Stimulated activated CD8-positive, alpha-beta memory T cell treated with anti-CD3 and anti-CD28 coated beads, Interleukin-12 subunit alpha, Interleukin-12 subunit beta, amount 100 ng/mL, for 1 hour (primary cell): ENCODE measurements around the gene NR1H2.
"Not testable (repeated sequence)": the region's sequence is repeated elsewhere in the genome, so short reads cannot be mapped to it uniquely, and the experiment has no call there.

Source experiments
- DNase-seq: peaks from one replicate; pipeline ENCODE4 v3.0.0-alpha.2; 2020; ENCODE audit warnings: low read depth

Gene NR1H2

DNA sequence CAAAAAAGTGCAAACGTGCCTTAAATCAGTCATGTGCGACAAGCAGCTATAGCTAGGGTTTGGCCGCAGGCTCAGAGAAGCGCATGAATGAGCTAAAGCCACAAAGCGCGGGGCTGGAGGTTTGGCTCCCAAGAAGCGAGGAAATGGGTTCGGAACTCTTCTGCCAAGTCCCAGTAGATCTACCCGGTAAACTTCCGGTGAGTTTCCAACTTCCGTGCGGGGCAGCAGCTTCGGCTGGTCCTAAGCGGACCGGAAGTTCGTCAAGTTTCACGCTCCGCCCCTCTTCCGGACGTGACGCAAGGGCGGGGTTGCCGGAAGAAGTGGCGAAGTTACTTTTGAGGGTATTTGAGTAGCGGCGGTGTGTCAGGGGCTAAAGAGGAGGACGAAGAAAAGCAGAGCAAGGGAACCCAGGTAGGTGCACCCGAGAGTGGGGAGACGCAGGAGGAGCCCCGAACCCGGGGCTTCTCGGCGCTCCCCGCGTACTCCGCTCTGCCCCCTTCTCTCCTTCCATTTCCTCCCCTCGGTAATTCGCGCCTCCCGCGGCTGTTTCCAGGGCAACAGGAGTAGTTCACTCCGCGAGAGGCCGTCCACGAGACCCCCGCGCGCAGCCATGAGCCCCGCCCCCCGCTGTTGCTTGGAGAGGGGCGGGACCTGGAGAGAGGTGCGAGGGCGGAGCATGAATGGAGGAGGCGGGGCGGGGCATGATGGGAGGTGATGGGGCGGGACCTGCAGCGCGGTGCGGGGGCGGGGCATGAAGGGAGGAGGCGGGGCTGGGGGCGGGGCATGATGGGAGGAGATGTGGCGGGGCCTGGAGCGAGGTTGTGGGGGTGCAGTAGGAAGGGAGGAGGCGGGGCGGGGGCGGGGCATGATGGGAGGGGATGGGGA, at the start of gene NR1H2:
NR1H2 (plus strand) TSS at position 292 of the 885 bp plus-strand sequence. CDS start 1,149 bp downstream, outside the sequence.
- peak; percentile 93 for DNase-seq

DNA sequence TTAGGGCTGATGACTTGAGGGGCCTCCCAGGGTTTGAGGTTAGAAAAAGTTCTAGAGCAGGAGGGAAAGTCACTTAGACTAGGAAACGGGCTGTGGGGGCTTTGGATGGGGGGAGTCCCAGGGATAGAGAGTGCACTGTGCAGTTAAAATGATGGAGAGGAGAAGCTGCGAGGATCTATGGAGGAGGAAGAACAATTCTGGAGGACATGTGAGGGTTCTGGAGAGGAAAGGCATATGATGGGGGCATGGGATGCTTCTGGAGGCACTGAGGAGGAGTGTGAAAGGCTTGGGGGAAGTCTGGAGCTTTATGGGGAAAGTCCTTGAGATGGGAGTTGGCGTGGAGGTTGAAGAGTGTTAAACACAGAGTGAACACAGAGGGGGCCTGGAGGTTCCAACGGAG, 49.2 kb upstream of the NR1H2 start:
- no peak for DNase-seq

DNA sequence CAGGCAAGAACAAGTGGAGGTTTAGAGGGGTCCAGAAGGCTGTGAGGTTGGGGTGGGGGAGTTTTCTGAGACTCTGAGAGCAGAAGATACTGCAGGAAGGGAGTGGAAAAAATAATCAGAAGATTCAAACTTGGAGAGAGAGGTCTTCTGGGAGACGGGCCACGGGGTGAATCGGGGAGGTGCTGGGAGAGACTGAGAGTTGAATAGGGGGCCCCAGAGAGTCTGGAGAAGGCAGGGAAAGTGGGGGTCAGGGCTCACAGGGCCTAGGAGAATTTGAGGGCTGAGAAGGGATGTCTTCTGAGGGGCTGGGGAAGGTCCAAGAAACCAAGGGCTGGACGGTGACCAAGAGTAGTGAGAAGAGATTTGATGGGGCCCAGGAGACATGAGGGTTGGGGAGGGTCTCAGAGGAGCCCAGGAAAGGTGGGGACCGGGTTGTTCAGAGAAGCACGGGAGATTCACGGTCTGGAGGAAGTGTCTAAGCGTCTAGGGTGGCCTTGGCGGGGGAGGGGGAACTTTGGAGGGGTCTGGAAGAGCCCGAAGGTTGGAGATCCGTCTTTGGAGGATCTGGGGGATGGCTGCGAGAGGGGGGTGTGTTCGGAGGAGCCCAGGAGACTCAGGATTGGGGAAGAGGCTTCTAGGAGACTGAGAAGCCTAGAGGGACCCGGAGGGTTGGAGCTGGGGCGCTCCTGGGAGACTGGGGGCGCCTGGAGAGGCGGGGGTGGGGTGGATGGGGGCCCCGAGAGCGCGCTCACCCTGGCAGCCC, 48.6 kb upstream of the NR1H2 start:
- no peak for DNase-seq

DNA sequence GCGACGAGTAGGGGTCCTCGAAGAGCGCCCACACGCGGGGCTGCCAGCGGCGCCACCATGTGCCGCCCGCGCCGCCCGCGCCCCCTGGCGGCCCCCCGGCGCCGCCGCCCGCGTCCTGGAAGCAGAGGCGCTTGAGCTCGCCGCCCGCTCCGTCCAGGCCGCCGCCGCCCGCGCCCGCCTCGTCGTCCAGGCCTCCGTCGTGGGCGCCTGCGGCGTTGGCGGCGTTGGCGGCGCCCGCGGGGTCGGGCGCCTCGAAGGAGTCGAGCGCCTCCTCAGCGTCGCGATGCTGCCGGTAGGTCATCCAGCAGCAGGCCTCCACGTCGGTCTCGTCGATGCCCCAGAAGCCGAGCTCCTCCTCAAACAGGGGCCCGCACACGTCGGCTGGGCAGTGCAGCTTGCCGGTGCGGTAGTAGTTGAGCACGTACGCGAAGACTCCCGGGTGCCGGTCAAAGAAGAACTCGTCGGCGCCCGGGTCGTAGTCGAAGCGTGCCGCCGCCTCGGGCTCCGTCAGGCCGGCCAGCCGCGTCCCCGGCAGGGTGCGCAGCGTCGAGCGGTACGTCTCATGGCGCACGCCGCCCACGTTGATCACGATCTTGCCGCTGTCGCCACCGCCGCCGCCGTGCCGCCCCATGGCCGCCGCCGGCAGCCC, 47.9 kb upstream of the NR1H2 start:
- no peak for DNase-seq

DNA sequence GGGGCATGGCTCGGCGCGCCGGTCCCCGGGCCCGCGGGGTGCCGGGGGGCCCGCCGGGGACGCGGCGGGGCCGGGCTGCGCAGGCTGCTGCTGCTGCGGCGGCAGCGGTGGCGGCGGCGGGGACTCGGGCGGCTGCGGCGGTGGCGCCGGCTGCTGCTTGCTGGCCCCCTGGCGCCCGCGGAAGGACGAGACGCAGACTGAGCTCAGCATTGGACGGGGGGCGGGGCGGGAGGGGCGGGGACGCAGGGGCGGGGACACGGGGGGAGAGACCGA, 47.4 kb upstream of the NR1H2 start:
- no peak for DNase-seq

DNA sequence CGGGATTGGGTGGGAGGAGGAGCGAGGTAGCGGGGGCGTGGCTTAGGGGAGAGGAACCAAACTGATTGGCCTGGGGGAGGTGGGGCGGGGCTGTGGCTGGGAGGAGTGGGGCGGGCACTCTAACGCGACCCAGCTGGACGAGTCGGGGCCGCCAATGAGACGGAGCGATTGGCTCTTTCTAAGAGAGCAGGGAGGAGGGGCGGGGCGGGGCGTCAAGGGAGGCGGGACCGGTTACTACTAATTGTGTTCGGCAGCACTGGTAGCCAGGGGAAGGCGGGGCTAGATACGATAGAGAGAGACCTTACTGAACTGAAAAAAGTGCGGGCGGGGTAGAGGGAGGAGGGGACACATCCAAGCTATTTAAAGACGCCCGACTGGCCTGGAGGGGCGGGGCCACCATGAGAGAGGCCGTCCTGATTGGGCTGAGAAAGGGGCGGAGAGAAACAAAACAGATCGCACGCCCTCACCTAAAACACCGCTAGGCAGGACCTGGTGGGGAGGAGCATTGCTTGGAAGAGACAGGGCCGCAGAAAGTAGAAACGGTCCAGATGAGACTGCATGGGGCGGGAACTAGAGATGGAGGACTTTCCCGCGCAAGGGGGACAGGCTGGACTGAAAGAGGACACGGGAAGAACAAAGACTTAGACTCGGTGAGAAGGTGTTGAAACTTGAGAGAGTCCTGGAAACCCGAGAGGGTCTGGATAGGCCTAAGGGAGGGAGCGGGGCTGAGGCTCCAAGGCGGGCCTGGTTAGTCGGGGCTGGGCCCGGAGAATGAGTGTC, 46.9 kb upstream of the NR1H2 start, which contains the start of gene KCNC3:
KCNC3 (minus strand) TSS at position 232 of the 780 bp plus-strand sequence. CDS start 295 bp downstream, outside the sequence.
- DNase-seq, result peak; percentile 83

DNA sequence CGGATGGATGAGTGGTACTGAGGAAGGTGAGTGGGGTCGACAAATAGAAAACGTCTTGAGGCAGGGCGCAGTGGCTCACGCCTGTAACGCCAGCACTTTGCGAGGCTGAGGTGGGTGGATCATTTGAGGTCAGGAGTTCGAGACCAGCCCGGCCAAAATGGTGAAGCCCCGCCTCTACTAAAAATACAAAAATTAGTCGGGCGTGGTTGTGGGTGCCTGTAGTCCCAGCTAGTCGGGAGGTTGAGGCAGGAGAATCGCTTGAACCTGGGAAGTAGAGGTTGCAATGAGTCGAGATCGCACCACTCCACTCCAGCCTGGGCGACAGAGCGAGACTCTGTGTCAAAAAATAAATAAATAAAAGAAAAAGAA, 46.3 kb upstream of the NR1H2 start:
- DNase-seq, result not testable (repeated sequence)

DNA sequence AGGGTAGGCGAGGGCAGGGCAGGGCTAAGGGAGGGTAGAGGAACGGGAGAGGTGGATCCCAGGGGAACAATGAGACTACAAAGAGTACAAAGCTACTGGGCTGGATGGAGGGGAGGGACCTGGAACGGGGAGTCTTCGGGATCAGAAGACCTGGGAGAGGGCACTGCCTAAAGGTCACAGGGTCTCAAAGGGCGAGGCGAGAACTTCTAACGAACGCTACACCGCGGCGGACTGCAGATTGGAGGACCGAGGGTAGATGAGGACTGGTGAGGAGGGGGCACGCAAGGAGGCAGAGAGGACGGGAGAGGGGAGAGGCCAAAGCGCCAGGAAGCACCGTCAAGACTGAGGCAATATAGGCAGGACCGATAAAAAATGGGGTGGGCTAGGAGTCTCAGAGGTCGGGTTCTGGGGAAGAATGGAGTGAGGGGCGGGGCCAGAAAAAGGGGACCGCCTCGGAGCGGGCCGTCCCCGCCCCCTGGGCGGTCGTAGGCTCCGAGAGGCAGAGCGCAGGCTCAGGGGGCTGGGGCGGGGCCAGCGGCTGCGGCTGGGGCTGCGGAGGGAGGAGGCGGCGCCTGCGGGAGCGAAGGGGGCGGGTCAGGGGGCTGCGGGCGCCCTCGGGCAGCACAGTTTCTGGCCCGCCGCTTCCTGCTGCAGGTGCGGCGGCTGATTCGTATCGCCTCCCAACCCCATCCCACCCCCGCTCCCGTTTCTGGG, 45.7 kb upstream of the NR1H2 start:
- peak; percentile 66 for DNase-seq

DNA sequence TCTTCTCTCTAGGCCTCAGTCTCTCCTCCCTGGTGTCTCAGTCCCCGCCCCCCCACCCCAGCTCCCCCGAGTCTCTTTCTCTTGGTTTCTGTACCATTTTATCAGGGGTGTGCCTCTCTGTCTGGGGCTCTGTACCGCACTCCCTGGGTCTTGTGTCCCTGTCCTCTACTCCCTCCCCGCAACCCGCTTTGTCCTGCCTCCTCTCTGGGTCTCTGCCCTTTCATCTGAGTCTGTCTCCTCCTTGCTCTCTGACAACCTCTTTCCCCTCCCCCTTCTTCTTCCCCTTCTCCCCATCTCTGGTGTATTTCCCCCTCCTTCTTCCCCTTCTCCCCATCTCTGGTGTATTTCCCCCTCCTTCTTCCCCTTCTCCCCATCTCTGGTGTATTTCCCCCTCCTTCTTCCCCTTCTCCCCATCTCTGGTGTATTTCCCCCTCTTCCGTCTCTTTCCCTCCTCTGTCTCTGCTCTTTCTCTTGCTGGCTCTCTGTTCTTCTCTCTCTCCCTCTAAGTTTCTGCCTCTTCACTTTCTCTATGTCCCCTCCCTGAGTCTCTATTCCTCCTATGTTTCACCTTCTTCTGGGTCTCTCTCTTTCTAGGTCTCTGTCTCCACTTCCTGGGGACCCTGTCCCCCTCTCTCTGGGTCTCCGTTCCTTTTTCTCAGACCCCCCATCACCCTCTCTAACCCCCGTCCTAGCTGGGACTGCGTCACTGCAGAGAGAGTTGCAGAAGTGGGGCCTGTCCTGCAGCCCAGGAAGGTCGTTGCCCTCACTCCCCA, 44.9 kb upstream of the NR1H2 start:
- no peak for DNase-seq

DNA sequence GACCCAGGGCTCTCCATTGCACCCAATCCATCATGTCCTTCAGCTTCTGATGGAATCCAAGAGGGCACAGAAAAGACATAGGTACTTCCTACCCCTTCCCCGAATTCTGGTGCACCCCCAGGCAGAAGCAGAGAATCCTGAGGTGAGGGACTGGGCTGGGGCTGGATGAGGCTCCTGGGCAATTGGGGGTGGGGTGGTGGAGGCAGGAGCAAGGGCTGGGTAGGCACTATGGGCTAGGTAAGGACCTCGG, 44.3 kb upstream of the NR1H2 start:
- DNase-seq, result no peak

DNA sequence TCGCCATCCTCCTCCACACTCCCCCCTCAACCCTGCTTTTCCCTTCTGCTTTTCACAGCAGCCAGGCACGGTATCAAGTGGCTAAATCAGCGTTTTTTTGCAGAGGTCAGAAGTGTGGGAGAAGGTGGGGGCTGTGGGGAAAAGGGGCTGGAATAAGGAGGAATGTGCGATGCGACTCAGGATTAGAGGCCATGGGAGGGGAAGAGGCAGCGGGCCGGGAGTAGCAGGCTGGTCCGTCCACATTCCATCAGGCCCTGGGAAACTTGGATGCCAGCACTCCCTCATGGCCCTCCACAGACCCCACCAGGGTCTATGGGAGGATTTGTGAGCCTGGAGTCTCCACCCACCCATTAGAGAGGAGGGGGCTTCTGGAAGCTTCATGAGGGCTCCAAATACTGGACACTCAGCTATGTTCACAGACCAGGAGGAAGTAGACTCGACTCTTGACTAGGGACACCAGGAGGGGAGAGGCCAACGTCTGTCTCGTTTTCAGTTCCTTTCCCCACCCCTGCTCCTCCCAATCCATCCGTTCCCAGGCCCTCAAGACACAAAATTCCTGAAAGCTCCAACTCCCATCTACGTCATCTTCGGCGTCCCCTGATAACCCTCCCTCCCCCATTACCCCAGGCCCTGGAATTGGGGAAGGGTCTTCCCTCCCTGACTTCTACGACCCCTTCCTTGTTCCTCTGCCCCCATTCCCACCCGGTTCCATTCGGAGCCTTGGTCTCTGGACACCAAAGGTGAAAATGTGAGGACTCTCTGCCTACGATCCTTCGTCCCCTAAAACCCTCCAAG, 43.8 kb upstream of the NR1H2 start:
- DNase-seq, result no peak

DNA sequence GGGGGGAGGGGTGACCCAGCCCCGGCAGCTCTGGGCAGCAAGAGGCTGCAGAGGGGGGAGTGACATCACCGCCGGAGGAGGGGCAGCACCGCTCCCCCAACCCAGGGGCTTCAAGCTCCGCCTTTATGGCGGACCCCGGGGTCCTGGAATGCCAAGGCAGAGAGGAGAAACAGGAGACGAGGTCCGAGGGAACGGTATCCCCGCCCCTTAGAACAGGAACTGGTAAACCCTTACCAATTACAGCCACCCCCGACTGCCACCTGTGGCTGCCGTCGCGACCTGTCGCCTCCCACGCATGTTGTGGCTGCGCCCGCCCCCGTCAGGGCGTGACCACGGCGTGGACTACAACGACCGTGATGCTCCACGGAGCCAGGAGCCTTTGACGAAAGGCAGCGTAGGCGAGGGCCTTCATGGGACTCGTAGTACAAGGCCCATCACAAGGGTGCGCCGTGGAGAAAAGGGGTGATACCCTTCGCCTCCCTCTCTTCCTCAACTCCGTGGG, 43.0 kb upstream of the NR1H2 start:
- DNase-seq, result peak; percentile 83

DNA sequence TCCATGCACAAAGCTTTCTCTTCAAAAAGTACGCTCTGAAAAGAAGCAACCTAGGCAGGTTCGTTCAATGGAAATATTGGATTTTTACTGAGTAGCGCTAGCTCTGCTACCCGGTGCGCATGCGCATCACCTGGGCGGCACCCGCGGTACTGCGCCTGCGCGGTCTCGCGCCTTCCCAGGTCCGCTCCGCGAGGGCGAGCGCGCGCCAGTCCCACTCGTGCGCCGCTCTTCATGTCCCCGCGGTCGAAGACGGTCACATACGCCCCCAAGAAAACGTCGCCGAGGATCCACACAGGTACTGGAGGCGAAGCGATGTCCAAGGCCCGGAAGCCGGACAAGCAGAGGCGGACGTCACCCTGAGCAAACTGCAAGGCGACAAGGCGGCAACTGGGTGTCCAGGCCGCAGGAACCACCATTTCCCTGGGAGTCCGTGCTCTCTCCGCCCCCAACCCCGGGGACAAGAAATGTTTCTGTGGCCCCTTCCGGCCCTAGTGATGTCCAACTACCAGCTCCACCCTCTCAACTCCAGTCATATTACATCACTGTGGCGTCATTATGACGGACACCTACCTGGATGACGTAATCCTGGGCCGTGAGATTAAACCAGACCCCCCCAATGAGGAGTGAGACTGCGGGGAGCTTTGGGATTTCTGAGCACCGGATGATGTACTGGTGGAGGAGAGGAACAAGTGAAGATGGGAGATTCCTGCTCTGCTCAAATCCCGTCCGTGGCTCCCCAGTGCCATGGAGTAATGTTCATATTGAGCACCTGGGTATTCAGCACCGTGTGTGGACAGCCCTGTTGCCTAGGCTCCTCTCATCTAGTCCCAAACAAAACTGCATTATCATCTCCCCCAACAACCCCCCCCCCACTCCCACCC, 42.3 kb upstream of the NR1H2 start:
- DNase-seq, result peak; percentile 71

DNA sequence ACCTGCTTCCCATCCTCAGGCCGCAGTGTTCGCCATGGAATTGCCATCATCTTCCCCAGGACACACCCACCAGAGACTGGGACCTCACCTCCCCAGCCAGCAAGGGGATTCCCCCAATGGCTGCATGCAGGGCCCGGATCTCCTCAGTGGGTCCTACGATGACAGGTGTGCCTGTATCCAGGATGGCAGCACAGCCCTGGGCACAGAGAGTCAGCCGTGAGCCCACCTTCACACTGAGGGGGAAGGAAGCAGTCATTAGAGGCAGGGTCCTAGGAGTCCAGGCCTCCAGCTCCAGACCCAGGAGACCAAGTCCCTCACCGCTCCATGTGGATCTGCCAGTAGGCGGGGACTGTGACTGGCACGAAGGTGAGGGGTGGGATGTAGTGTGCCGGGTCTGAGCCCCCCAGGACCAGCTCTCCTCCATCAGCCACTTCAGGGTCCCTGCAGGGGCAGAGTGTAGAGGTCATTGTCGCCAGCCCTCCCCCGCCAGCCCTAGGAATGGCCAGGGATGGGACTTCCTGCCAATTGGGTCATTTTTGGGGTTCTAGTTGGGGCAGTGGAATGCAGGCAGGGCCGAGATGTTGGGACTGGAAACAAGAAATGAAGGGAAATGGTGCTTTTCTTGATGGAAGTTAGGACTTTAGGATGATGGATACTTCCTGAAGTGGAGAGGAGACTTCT, 41.4 kb upstream of the NR1H2 start:
- no peak for DNase-seq

DNA sequence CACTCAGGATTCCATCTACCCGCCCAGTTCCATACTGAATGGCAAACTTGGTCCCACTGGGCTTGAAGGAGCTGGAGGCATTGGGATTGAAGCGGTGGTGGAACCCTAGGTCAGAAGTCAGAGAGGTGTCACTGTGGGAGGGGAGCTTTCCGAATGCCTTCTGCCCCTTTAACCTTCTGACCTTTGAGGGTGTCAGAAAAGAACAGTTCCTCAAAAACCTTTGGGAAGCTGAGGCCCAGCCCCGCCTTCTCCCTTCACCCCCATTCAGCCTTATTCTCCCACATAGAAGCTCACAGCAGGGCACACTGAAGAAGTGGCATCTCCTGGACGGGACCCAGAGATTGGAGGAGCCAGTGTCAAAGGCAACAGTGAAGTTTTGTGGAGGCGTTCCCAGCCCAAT, 39.2 kb upstream of the NR1H2 start:
- not testable (repeated sequence) for DNase-seq

DNA sequence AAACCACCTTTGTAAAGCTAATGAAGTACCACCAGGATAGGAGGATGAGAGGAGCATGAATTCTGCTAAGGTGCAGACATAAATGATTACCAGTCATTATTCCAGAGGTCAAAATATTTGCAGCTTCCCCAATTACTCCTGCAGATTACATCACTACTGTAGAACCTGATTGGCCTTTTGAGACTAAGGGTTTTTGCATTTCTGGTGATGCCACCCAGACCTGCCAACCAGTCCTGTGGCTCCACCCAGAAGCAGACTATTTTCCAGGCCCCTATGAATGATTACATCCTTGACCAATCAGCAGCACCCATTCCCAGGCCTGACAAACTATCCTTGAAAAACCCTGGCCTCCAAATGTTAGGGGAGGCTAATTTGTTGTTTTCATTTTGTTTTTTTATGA, 35.9 kb upstream of the NR1H2 start:
- no peak for DNase-seq

DNA sequence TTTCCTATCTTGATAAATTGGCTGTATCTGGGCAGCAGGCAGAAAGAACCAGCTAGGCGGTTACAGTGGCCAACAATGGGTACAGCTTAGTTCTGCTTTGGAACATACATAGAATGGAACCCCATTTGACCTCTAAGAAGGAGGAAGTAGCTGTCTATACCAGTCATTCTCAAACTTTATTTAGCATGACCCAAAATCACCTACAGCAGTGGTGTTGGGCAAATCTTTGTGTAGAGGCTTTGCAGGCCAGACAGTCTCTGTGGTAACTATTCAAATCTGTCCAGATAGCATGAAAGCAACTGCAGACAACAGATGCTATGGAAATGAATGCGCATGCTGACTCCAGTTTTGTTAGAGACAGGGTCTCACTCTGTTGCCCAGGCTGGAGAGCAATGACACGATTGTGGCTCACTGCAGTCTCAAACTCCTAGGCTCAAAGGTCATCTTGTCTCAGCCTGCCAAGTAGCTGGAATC, 35.1 kb upstream of the NR1H2 start:
- DNase-seq, result no peak

DNA sequence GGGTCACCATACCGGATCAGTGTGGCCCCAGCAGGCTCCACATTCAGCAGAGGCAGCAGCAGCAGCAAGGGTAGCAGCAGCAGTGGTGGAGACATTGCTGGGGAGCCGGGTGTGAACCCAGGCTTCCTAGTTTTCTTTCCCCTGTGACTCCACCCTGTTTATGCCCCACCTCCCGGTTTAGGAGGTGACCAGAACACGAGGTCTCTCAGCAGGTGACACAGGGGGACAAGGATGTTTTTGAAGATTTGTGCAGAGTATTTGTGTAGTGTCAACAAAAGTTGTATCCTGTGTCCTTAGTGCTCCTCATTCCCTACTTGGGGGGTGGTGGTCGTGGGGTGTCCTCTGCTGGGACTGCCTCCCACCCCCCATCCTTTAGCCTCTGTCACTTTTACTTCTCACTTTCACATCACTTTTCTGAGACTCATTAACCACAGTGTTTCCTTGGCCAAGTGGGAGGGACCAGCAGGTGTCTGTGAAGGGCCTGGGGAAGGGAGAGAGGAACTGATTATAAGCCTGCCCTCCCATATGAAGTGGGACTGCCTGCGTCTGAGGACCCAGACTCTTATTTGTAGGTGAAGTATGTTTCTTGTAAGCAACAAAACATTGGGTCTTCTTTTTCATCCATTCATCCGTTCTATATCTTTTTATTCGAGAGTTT, 31.5 kb upstream of the NR1H2 start:
- no peak for DNase-seq
